T-helper 17 cell (primary cell): ENCODE data around the gene FGF2. TPM values are rescaled to one million over a fixed set of nuclear protein-coding genes. Genes with fewer than 3 reads are reported as not detected.
"Not testable (repeated sequence)": the region's sequence is repeated elsewhere in the genome, so short reads cannot be mapped to it uniquely, and the experiment has no call there.

Experiments
- ATAC-seq: fragments of 150-1000 bp; cut with Tn5 transposase; 2 replicates; pipeline ENCODE4 v1.10.0; 2021; ENCODE audit warnings: mild to moderate bottlenecking, moderate library complexity
- DNase-seq, 3 donors: peaks; one replicate each; pipeline versions ENCODE4 v3.0.0 to v3.0.0-alpha.2; 2020 to 2021
- H3K9me3 ChIP-seq: one replicate; pipeline ENCODE4 v1.7.0; 2013; ENCODE audit warnings: low read length, mild to moderate bottlenecking; ENCODE audit not compliant: control insufficient read depth, poor library complexity, severe bottlenecking
- H3K27ac Mint-ChIP-seq: one replicate; pipeline ENCODE4 v1.8.0; 2022; ENCODE audit warnings: mild to moderate bottlenecking, moderate library complexity, mixed read lengths
- H3K27me3 Mint-ChIP-seq: one replicate; pipeline ENCODE4 v1.8.0; 2022; ENCODE audit warnings: mixed read lengths
- H3K36me3 Mint-ChIP-seq: one replicate; pipeline ENCODE4 v1.8.0; 2022; ENCODE audit warnings: low read depth, mixed read lengths
- H3K4me1 Mint-ChIP-seq: one replicate; pipeline ENCODE4 v1.8.0; 2022; ENCODE audit warnings: mild to moderate bottlenecking, mixed read lengths
- H3K4me3 Mint-ChIP-seq: one replicate; pipeline ENCODE4 v1.8.0; 2022; ENCODE audit warnings: mild to moderate bottlenecking, moderate library complexity, mixed read lengths
- total RNA-seq, 4 donors: library from RNA in 2 of 4; stranded (reverse) in 2 of 4; gene quantifications; one replicate each; pipeline ENCODE4 v1.2.3 and lab custom pipeline; 2022 to 2026

FGF2 gene
- total RNA-seq, 2 donors from 2014 or later, result 0.31 TPM; not detected in 1

GRCh38 chr4:122863639-122864038 lies 37.0 kb downstream of the FGF2 start:
- no peak overlapping the region for H3K4me3 Mint-ChIP-seq
- H3K27ac Mint-ChIP-seq, result no peak overlapping the region
- H3K4me1 Mint-ChIP-seq, result no peaks in the 10 kb centered on the region
- H3K27me3 Mint-ChIP-seq, result peaks cover 32% of the 10 kb centered on the region
- no peaks in the 10 kb centered on the region for H3K36me3 Mint-ChIP-seq
- DNase-seq (no peak), ATAC-seq (no peak)
- no peaks in the 10 kb centered on the region for H3K9me3 ChIP-seq

DNA sequence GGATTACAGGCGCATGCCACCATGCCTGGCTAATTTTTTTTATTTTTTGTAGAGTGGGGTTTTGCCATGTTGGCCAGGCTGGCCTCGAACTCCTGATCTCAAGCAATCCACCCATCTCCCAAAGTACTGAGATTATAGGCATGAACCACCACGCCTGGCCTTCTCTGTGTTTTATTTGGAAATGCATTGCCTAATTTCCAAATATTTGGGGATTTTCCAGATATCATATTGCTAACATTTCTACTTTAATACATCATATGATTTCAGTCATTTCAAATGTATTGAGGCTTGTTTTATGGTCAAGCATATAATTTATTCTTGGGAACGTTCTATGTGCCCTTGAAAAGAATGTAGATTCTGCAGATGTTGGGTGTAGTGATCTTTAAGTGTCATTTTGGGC lies 38.8 kb downstream of the FGF2 start:
- H3K9me3 ChIP-seq, result no peaks in the 10 kb centered on the region
- Mint-ChIP-seq H3K27ac (no peak overlapping the region), H3K27me3 (peaks cover 40% of the 10 kb centered on the region), H3K4me3 (no peak overlapping the region), H3K4me1 (no peaks in the 10 kb centered on the region), H3K36me3 (no peaks in the 10 kb centered on the region)
- DNase-seq (no peak), ATAC-seq (no peak)

DNA sequence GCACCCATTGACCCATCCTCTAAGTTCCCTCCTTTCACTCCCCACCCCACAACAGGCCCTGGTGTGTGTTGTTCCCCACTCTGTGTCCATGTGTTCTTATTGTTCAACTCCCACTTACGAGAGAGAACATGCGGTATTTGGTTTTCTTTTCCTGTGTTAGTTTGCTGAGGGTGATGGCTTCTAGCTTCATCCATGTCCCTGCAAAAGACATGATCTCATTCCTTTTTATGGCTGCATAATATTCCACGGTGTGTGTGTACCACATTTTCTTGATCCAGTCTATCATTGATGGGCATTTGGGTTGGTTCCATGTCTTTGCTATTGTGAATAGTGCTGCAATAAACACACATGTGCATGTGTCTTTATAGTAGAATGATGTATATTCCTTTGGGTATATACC lies 41.6 kb downstream of the FGF2 start:
- not testable (repeated sequence) for H3K4me3 Mint-ChIP-seq, H3K36me3 Mint-ChIP-seq, ATAC-seq, H3K4me1 Mint-ChIP-seq, DNase-seq, H3K9me3 ChIP-seq, H3K27ac Mint-ChIP-seq
- peaks cover 31% of the 10 kb centered on the region for H3K27me3 Mint-ChIP-seq

DNA sequence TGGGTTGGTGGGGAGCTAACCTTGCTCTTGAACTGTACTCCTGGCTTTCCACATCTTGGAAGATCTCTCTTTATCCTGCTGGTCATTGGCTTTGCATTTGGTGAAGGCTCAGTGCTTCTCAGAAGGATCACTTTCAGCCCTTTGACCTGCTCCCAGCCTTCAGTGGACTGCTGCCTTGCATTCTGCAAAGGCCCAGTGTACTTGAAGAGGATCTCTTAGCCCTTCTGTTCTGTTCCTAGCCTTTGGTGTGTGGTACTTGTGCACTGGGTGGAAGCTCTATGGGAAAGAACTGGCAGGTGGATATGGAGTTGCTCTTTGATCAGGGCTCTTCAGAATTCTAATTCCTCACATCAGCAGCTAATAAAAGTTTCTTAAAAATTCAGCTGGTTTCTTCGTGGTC lies 46.5 kb downstream of the FGF2 start:
- DNase-seq, result no peak
- H3K27ac Mint-ChIP-seq, result no peak overlapping the region
- H3K27me3 Mint-ChIP-seq, result peaks cover 26% of the 10 kb centered on the region
- ATAC-seq, result no peak
- peaks cover 3% of the 10 kb centered on the region for H3K36me3 Mint-ChIP-seq
- no peaks in the 10 kb centered on the region for H3K9me3 ChIP-seq
- no peak overlapping the region for H3K4me3 Mint-ChIP-seq
- H3K4me1 Mint-ChIP-seq, result no peaks in the 10 kb centered on the region

- Mint-ChIP-seq H3K27me3 (peaks cover 26% of the 10 kb centered on the region), H3K36me3 (peaks cover 4% of the 10 kb centered on the region), H3K27ac (no peak overlapping the region), H3K4me1 (no peaks in the 10 kb centered on the region), H3K4me3 (no peak overlapping the region)
- DNase-seq, result no peak
- no peaks in the 10 kb centered on the region for H3K9me3 ChIP-seq
- no peak for ATAC-seq
Measured at GRCh38 chr4:122873821-122874593, 47.4 kb downstream of the FGF2 start.

- Mint-ChIP-seq H3K27me3 (peaks cover 18% of the 10 kb centered on the region), H3K4me3 (no peak overlapping the region)
- ATAC-seq, result no peak
Measured at GRCh38 chr4:122875949-122876348, 49.3 kb downstream of the FGF2 start.

DNA sequence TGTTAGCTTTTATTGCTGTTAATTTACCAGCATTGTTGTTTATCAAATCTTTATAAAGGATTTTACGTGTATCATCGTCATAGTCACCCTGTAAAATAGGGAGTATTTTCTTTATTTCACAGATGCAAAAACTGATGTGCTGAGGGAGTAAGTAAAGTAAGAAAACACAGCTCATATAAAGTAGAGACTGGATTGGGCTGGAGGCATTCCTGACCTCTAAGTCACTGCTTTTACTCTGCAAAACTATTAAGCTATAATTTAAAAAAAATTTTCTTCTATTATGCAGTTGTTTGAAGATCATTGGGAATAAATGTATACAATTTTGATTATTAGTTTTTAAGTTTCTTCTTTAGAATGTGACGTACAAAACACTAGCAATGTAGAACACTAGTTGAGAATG lies 49.8 kb downstream of the FGF2 start:
- peaks cover 13% of the 10 kb centered on the region for H3K27me3 Mint-ChIP-seq
- peaks cover 4% of the 10 kb centered on the region for H3K36me3 Mint-ChIP-seq
- ATAC-seq (no peak), DNase-seq (no peak)
- H3K4me3 Mint-ChIP-seq, result no peak overlapping the region
- no peaks in the 10 kb centered on the region for H3K9me3 ChIP-seq
- no peaks in the 10 kb centered on the region for H3K4me1 Mint-ChIP-seq
- no peak overlapping the region for H3K27ac Mint-ChIP-seq

More at GRCh38 chr4:122875949-122876348, 49.3 kb downstream of the FGF2 start:
- Mint-ChIP-seq H3K36me3 (peaks cover 4% of the 10 kb centered on the region), H3K4me1 (no peaks in the 10 kb centered on the region), H3K27ac (no peak overlapping the region)
- no peak for DNase-seq
- H3K9me3 ChIP-seq, result no peaks in the 10 kb centered on the region

GRCh38 chr4:122879001-122879400 lies 52.4 kb downstream of the FGF2 start:
- no peaks in the 10 kb centered on the region for H3K9me3 ChIP-seq
- H3K4me3 Mint-ChIP-seq, result no peak overlapping the region
- peaks cover 4% of the 10 kb centered on the region for H3K36me3 Mint-ChIP-seq
- H3K4me1 Mint-ChIP-seq, result no peaks in the 10 kb centered on the region
- DNase-seq (no peak), ATAC-seq (no peak)
- no peak overlapping the region for H3K27ac Mint-ChIP-seq
- H3K27me3 Mint-ChIP-seq, result peaks cover 6% of the 10 kb centered on the region

GRCh38 chr4:122882857-122883735 lies 56.5 kb downstream of the FGF2 start:
- ATAC-seq, result no peak
- H3K27ac Mint-ChIP-seq, result no peak overlapping the region

GRCh38 chr4:122884499-122884898 lies 57.9 kb downstream of the FGF2 start:
- DNase-seq (no peak), ATAC-seq (no peak)
- H3K9me3 ChIP-seq, result no peaks in the 10 kb centered on the region
- H3K4me3 Mint-ChIP-seq, result no peak overlapping the region
- peaks cover 2% of the 10 kb centered on the region for H3K36me3 Mint-ChIP-seq
- no peaks in the 10 kb centered on the region for H3K27me3 Mint-ChIP-seq
- H3K4me1 Mint-ChIP-seq, result no peaks in the 10 kb centered on the region
- H3K27ac Mint-ChIP-seq, result no peak overlapping the region

More at GRCh38 chr4:122882857-122883735, 56.5 kb downstream of the FGF2 start:
- H3K4me3 Mint-ChIP-seq, result no peak overlapping the region
- H3K27me3 Mint-ChIP-seq, result no peaks in the 10 kb centered on the region
- no peaks in the 10 kb centered on the region for H3K4me1 Mint-ChIP-seq
- H3K36me3 Mint-ChIP-seq, result peaks cover 4% of the 10 kb centered on the region
- no peaks in the 10 kb centered on the region for H3K9me3 ChIP-seq
- no peak for DNase-seq

GRCh38 chr4:122889726-122890125 lies 63.1 kb downstream of the FGF2 start:
- H3K4me1 Mint-ChIP-seq, result no peaks in the 10 kb centered on the region
- no peaks in the 10 kb centered on the region for H3K9me3 ChIP-seq
- H3K27ac Mint-ChIP-seq, result no peak overlapping the region
- H3K27me3 Mint-ChIP-seq, result no peaks in the 10 kb centered on the region
- H3K4me3 Mint-ChIP-seq, result no peak overlapping the region
- no peaks in the 10 kb centered on the region for H3K36me3 Mint-ChIP-seq
- DNase-seq, result no peak
- no peak for ATAC-seq

DNA sequence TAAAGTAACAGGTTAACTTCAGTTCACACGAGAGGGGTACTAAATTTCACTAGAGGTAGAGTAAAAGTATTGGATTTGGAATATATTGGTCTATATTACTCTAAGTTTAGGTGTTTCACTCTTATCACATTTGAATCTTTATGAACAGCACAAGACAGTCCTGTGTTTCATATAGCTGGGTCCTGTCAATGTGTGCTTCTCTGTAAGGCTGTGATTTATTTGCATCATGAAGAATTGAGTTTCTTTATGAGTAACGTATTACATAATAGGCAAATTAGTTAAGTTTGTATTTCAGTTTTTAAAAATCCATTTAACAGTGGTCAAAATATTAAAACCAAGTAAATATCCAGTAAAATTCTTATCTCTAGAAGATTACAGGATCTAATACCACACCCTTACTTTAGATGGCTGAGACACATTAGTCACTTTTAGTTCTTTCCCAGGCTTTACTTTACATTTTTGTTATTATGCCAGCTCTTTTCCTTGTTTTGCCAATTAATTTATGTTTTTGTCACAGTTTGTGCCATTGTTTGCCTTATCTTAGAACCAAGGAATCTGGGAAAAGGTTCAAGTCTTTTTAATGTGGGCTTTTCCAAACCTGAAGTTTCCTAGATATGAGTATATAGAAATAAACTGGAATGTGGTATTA lies 63.6 kb downstream of the FGF2 start:
- H3K27me3 Mint-ChIP-seq, result no peaks in the 10 kb centered on the region
- H3K4me1 Mint-ChIP-seq, result no peaks in the 10 kb centered on the region
- H3K9me3 ChIP-seq, result no peaks in the 10 kb centered on the region
- no peak for DNase-seq
- no peak for ATAC-seq
- H3K4me3 Mint-ChIP-seq, result no peak overlapping the region
- H3K27ac Mint-ChIP-seq, result no peak overlapping the region
- no peaks in the 10 kb centered on the region for H3K36me3 Mint-ChIP-seq

DNA sequence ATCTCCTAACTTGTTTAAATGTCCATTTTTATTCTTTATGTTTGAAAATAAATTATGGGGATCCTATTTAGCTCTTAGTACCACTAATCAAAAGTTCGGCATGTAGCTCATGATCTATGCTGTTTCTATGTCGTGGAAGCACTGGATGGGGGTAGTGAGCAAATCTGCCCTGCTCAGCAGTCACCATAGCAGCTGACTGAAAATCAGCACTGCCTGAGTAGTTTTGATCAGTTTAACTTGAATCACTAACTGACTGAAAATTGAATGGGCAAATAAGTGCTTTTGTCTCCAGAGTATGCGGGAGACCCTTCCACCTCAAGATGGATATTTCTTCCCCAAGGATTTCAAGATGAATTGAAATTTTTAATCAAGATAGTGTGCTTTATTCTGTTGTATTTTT lies 68.2 kb downstream of the FGF2 start:
- no peak for DNase-seq
- Mint-ChIP-seq H3K36me3 (no peaks in the 10 kb centered on the region), H3K4me1 (no peaks in the 10 kb centered on the region), H3K27ac (no peak overlapping the region), H3K4me3 (no peak overlapping the region), H3K27me3 (no peaks in the 10 kb centered on the region)
- no peaks in the 10 kb centered on the region for H3K9me3 ChIP-seq
- ATAC-seq, result no peak
